Stimulated activated CD8-positive, alpha-beta memory T cell treated with anti-CD3 and anti-CD28 coated beads, Interleukin-4, amount 100 ng/mL, for 48 hours (primary cell): ENCODE data around the gene TTYH3.
A peak's percentile ranks its signal among the peaks of the same experiment; 100 is the strongest.

Experiments used
- DNase-seq: peaks from one replicate; pipeline ENCODE4 v3.0.0-alpha.2; 2020

The TTYH3 gene

DNA sequence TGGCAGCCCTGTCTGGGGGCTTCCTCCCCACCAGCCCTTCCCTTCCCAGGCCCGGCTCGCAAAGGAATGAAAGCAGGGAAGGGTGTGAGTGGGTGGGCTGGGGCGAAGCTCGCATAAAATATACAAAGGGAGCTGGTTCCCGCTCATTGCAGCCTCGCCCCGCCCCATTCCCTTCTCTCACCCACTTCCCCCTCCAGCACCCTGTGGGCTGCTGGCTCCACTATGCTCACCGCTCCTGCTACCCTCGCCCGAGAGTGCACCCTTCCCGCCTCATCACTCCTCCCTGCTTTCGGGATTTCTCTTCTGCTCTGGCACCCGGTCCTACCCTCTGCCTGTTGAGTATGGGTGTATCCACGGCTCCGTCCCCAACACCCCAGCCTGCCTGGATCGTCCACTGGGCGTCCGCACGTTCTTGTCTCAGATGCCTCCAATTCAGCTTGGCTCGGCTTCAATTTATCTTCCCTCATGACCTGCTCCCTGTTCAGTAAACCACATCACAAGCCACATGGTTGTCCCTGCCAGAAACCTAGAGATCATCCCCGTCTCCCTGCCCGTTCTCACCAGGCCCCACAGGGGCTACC is 14.4 kb upstream of the TTYH3 start:
- no peak for DNase-seq

DNA sequence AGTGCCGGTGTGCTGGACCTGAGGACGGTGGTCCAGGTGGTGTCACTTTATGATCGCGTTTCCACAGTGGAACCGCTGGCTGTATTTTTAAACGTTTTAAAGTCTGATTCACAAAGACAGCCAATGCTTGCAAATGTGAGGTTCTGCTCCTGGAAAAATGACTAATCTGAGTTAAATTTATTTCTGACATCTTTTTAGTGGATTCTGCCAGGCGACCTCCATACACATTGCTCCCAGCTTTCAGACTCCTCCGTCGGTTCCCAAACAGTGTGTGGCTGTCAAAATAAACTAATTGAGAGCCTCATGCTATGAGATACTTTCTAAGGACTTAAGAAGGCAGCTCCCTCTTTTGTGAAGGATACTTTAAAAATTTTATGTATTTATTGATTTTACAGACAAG is 12.7 kb upstream of the TTYH3 start:
- no peak for DNase-seq

DNA sequence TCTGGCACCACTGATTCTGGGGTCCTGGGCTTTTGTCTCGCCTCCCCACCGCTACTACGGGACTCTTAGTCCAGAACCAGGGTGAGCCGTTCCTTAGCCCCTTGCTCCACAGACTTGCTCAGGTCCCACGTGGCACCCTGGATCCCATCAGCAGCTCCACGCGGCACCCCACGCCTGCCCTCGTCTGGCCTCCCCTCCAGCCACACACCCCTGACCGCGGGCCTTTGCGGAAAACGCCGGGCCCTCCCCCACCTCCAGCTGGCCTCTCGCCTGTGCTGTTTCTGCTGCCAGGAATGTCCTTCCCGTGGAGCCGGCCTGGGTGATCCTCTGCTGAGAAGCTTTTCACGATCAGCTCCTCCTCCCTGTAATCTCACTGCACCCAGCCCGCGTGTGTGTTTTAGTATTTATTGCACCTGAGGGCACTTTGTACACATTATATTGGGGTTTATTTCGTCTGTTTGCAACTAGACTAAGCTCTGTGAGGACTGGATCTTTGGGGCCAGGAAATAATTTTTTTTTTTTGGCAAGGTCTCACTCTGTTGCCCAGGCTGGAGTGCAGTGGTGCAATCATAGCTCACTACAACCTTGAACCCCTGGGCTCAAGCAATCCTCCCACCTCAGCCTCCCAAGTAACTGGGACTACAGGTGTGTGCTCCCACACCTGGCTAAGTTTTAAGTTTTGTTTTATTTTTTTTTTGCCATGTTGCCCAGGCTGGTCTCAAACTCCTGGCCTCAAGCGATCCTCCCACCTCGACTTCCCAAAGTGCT is 10.5 kb upstream of the TTYH3 start:
- no peak for DNase-seq

DNA sequence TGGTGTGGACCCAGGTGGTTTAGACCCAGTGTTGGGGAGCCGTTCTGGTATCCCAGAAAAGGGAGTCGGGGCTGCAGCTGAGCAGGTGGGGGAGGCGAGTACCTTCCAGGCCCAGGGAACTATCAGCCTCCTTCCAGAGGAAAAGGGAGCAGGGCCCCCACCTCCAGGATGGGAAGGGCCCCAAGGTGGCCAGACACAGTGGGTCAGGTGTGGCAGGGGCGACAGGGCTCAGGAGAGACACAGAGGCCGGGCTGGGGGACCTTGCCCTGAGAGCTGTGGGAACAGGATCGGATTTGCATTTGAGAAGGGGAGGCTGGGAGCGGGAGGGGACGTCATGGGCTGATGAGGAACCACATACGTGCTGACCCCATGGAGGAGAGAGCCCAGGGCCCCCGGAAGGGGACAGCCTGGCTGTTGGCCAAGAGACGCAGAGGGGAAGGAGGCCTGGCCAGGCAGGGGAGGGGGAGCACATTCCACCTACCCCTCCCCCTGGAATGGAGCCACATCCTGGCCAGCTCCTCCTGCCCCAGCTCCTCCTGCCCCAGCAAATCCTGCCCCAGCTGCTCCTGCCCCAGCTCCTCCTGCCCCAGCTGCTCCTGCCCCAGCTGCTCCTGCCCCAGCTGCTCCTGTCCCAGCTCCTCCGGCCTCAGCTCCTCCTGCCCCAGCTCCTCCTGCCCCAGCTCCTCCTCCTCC is 9.7 kb upstream of the TTYH3 start:
- no peak for DNase-seq

DNA sequence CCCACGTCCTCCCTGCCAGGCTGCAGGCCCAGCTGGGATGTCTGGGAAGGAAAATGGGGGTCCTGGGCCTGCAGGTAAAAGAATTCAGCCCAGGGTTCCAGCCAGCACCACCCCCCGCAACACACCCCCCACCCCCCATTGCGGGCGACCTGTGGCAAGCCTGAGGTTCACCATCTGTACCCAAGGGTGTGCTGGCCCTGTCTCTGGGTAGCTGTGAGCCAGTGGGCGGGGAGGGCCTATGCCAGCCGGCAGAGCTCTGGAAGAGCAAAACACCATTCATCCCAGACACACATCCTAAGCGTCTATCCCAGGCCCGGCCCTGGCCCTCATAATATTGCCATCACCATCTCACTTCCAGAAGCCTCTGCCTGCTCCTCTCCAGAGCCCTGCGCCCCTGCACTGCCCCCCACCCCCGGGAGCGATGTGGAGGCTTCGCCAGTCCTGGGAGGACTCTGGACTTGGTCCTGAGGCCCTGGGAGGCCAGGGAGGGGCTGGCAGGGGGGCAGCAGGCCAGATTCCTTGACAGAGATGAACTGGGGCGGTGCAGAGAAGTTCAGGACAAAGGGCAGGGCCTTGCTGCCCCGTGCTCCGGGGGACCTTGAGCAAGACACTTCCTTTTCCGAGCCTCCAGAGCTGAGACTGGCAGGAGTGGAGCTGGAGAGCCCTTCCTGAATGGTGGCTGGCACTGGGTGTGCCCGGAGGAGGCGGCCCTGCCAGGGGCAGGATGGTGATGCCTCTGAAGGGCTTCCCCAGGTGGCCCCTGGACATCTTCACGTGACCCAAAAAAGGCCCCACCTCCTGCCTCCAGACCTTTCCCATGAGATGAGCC is 8.7 kb upstream of the TTYH3 start:
- DNase-seq: no peak

DNA sequence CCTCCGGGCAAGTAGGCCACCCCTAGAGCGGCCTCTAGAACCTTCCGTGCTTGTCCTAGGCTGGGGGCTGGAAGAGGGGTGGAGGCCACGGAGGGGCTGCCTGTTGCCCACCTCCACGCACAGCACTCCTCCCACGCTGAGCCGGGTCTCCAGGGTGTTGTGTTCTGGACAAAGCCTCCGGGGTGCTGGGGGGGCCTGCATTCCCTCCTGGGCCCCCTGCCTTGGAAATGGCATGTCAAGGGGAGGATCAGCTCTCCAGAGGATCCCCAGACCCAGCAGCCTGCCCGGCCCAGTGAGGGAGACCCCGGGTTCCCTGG is 8.1 kb upstream of the TTYH3 start:
- DNase-seq: no peak

DNA sequence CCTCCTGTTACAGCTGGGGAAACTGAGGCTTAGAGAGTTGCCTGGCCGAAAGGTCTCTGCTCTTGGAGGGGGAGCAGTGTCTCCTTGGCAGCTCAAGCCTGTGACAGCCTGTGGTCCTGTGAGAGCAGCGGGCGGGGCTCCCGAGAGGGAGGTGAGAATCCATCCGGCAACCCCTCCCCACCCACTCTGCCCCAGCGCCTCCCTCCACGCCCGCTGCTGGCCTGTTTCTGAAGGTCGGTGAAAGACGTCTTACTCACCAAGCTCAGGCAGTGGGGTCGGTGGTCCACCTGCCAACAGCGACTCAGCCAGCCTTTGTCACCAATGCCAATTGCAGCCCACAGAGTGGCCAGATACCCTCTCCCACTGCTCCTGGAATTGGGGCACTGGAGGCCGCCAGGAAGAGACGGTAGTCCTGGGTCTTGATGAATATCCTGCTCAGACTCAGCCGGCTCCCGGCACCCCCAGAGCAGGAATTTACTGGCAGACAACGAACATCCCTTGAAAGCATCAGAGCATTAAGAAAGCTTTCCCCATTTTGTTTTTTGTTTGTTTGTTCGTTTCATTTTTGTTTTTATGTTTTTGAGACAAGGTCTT is 7.4 kb upstream of the TTYH3 start:
- DNase-seq: no peak

DNA sequence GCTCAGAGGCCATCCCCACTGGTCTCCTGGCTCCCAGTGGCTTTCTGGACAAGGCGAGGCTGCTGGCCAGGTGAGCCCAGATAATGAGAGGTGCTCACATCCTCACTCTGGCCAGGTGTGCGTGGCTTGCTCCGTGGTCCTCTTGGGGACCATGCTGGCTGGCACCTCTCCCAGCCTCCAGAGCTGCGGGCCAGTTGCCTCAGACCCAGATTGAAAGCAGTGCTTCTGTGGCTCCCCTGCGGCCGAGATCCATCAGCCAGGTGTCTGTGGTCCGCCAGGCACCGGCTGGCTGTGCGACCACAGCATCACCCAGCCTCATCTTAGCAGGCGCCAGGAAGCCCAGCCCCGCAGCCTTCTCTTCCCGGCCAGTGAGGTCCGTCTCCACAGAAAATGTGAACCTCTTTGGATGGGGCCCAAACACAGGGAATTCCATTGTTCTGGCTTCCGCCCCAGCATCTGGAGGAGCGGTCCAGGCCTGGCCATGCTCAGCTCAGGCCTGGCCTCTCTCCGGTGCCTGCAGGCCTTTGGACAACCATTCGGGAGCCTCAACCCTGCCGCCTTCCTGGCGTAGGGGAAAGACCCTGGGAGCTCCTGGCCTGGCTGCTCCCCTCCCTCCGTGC is 5.2 kb upstream of the TTYH3 start:
- DNase-seq: no peak

DNA sequence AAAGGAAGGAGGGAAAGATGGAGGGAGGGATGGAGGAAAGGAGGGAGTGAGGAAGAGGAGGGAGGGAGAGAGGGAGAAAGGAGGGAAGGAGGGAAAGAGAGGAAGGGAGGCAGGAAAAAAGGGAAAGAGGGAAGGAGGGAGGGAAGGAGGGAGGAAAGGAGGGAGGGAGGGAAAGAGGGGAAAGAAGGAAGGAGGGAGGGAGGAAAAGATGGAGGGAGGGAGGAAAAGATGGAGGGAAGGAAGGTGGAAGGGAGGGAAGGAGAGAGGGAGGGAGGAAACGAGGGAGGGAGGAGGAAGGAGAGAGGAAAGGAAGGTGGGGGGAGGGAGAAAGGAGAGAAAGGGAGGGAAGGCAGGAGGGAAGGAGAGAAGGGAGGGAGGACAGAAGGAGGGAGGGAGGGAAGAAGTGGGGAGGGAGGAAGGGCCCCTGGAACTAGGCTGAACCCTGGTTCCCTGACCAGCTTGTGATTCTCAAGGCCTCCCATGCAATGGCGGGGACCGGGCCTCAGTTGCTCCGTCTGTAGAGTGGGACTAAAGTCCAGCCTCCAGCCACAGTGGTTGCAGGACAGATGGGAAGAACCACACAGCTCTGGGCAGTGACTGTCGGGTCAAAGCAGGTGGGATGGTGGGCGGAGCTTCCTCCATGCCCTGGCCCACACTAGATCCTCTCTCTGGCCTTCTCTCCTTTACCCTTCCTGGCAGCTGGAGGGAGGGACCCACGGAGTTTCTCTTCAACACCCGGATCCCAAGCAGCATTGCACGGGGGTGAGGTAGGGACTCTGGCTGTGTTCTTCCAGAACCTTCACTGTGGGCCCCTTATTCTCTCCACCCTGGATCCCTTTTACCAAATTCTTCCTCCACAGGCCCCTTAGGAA is 4.3 kb upstream of the TTYH3 start:
- DNase-seq: no peak

DNA sequence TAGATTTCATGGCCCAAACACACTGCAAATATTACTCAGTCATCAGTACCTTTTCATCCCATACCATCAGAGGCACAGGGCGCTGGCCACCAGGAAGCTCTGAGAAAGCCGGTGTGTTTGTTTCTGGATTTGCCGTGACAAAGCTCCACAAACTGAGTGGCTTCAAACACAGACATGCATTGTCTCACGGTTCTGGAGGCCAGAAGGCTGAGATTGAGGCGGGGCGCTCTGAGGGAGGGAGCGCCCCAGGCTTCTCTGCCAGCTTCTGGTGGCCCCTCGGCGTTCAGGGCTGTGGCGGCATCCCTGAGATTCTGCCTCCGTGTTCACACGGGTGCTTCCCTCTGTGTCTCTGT is 3.7 kb upstream of the TTYH3 start:
- DNase-seq: no peak

DNA sequence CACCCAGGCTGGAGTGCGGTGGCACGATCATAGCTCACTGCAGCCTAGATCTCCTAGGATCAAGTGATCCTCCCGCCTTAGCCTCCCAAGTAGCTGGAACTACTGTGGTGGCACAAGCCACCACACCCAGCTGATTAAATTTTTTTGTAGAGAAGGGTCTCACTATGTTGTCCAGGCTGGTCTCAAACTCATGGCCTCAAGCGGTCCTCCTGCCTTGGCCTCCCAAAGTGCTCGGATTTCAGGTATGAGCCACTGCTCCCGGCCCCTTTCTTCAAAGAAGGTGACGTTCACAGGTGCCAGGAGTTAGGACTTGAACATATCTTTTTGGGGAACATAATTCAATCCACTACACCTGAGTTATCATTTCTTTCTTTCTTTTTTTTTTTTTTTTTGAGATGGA is 2.9 kb upstream of the TTYH3 start:
- DNase-seq: no peak

DNA sequence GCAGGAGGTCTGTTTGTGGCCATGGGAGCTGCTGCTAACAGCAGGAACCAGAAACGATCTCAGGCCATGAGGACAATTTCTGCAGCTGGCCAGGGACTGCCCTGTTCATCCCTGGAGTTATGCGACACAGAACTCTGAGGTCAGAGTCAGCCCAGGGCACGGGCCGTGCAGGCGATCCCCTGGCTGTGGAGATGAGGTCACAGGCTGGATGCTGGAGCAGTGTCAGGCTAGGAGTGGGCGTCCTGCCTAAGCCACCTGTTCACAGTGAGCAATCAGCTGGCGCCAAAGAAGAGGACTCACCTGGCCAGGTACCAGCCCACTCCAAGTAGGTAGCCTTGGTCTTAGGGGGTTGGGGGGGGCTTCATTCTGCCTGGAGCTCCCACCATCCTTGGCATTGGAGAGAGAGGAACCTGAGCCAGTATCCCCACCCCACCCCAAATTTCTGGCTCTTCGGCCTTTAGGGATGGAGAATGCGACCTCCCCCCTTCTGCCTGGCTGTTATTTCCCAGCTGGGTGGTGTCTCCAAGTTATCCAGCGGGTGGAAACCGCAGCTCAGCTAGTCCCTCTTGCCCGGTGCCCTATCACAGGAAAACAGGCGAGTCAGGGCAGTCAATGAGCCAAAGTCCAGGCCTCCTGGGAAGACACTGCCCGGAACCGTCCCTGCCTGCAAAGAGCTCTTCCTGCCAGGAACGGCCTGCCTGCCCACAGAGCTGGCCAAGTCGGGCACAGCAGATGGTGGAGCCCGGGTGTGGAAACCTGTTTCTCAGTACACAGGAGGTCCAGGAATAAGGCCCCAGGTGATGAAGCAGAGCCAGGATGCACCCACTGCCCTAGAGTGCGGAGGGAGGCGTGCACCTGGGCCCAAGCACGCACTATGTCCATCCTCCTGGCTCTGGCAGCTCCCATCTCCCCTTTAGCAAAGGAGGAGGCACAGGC is 1.8 kb upstream of the TTYH3 start:
- DNase-seq: no peak

DNA sequence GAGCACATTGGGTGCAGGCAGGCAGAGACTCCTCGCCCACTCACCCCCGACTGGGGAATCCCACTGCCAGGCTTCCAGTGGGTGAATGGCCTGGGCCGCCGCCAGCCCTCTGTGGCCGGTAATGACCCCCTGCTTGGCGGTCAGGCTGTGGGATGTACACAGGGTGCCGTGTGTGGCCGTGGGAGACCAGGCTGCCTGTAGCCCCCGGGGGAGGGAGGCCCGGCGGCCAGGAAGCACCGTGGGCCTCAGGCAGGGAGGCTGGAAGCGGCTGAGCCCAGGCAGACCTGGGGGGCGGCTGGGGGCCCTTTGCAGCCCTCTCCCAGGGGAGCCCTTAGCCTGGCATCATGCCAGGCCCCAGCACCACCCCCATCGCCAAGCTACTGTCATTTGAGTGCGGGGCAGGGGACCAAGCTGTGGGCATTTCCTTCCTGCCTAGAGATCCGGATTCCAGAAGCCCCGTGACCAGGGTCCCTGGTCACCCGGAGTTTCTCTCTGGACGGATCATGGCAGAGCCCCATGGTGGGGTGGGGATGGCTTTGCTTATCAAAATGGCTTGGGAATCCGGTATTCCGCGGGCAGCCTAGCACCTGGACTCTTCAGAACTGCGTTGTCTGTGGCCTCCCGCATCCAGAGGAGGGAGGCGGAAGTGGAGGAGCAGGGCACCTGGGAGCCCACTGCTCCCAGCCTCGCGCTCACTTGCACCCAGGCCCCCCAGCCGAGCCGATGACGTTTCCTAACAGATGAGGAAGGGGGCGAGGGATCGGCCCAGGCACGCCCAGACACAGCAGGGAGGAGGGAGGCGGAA is 1.1 kb downstream of the TTYH3 start:
- peak; percentile 54 for DNase-seq

DNA sequence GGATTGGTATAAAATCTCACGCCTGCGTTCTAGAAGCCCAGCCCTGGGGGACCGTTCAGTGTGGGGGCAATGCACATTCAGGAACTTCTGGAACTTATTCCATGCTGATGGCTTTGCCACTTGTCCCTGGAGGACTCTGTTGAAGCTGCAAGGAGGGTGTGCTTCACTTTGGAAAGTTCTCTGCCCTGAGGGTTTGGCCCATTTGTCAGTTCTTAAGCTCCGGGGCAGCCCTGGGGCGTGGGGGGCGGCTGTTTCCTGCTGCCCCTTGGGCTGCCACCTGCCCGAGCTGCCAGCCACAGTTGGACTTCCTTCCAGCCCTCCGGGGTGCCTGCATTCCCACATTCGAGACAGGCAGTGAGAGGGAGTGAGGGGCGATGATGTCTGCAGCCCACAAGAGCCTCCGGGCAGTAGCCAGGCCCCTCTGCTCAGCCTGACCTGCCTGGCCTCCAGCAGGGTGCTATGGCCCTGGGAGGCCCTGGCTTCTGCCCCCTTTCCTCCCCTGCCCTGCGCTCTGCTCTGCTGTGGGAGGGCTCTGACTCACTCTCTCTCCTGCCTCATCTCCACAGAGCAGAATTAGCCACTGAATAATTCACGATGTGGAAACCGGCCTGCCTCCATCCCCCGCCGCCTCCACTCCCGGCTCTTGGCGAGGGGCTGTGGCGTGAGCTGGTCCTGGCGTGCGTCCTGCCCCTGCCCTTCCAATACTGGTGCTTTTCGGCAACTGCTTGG is 1.9 kb downstream of the TTYH3 start:
- peak; percentile 59 for DNase-seq

DNA sequence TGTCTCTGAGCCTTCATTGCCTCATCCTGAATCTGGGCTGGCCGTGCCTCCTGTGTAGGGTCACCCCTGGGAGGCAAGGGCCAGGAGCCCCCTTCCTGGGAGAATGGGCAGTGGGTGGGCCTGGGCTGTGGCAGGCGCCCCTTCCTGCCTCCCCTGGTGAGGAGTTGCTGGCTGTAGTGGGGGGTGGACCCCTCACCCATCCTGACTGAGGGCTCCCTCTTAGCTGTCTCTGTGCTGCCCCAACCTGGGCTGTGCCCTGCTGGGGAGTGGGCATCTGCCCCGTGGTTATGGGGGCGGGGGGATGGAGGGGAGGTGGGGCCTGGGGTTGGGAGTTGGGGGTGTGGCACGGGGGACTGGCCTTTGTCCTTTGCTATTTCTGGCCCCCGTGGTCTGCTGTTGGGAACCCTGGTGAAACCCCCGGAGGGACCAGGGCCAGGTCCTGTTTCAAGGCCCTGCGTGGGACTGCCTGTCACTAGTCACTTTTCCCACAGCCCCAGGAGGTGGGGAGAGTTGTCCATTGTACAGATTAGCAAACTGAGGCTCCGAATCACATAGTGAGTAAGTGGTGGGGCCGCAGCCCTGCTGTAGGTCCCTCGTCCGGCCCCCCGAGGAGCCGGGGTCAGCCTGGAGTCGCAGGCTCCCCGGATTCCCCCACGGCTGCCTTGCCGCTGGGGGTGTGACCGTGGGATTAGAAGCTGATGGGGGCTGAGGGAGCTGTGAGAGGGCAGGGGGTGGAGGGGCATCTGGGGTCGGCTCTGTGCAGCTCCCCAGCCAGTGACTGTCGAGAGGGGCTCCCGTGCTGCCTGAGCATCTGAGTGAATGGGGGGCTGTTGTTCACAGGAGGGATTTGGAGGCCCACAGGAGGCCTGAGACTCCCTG is 2.7 kb downstream of the TTYH3 start:
- no peak for DNase-seq

DNA sequence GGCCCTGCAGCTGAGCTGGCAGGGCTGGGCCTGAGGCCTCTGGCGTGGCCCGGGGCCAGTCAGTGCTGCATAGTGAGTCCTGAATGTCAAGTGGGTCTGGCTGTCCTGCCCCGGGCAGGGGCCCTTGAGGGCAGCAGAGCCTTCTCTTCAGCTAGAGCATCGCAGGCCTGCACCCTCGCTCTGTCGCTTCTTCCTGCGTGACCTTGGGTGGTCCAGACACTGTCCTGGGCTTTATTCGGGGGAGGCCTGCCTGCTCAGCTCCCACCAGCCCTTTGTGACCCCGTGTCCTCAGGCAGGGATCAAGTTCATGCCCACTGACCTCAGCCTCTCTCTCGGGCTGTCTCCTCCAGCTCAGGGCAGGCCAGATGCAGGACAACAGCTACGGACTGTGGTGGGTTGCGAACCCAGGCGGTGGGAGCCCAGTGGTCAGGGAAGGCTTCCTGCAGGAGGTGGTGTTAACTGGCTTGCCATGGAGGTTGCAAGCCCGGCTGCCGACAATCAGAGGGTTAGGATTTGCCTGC is 3.4 kb downstream of the TTYH3 start:
- no peak for DNase-seq

DNA sequence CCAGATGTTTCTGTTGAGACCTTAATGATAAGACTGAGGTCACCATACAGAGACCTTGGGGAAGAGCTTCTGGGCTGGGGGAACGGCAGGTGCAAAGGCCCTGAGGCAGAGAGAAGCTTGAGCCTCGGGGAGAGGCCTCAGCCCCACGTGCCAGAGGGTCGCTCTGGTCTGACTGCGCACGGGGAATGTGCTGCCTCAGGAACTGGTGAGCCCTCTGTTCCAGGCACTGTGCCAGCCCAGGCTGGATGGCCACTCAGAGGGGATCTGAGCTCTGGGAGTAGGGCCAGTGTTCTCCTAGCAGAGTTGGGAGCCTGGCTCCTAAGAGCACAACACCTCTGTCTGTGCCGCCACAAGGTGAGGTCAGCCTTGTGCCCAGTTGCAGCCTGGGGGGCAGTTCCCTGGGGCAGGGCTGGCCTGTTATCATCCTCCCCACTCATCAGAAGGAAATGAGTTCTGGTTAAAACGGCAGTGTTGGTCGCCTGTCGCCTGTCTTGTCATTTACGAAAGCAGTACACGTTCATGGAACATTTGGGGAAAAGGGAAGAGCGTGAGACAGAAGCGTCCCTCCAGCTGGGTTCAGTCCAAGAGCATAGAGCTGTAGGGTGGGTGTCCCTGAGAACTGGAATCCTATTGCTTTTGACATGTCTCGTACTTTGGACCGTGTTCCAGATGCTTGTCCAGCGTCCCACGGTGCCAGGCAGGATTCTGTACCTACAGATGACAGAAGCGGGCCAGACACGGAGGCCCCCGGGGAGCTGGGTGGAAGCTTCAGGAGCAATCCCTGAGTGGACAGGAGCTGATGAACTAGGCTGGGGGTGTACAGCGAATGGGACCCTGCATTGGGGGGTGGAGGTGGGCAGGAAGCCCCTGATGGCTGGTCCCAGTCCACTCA is 4.3 kb downstream of the TTYH3 start:
- DNase-seq: no peak
